Neural crest cell (in vitro differentiated cells): Measurements from ENCODE around the gene KCNIP4. TPM values are rescaled to one million over a fixed set of nuclear protein-coding genes. Genes with fewer than 3 reads are reported as not detected.

Source experiments
- DNase-seq: peaks from one replicate; pipeline ENCODE4 v3.0.0; 2021; ENCODE audit warnings: low read depth, mixed read lengths, low spot score
- H3K27ac Mint-ChIP-seq: one replicate; pipeline ENCODE4 v1.8.0; 2021; ENCODE audit warnings: mild to moderate bottlenecking, mixed read lengths; ENCODE audit not compliant: unreplicated experiment
- H3K27me3 Mint-ChIP-seq: 2 replicates; pipeline ENCODE4 v1.8.0; 2021; ENCODE audit warnings: low read depth, mild to moderate bottlenecking, mixed read lengths
- H3K36me3 Mint-ChIP-seq: 2 replicates; pipeline ENCODE4 v1.8.0; 2021; ENCODE audit warnings: low read depth, mild to moderate bottlenecking, mixed read lengths
- H3K4me1 Mint-ChIP-seq: 2 replicates; pipeline ENCODE4 v1.8.0; 2021; ENCODE audit warnings: mixed read lengths
- H3K4me3 Mint-ChIP-seq: one replicate; pipeline ENCODE4 v1.8.0; 2021; ENCODE audit warnings: mild to moderate bottlenecking, mixed read lengths
- H3K9me3 Mint-ChIP-seq: 2 replicates; pipeline ENCODE4 v1.8.0; 2021; ENCODE audit warnings: mixed read lengths
- total RNA-seq: library from RNA; stranded (reverse); gene quantifications from 2 replicates; pipeline ENCODE4 v1.2.1, GENCODE V29; 2021
- TF ChIP-seq, protein P1 (sequence below): fragments of 200-600 bp; sonication (generic); conservative IDR thresholded peaks from 2 replicates; pipeline ENCODE4 v1.5.0; 2021; ENCODE audit warnings: antibody characterized with exemption, mild to moderate bottlenecking

KCNIP4 gene
- total RNA-seq, 1 donor from 2014 or later: 0.33 TPM

DNA sequence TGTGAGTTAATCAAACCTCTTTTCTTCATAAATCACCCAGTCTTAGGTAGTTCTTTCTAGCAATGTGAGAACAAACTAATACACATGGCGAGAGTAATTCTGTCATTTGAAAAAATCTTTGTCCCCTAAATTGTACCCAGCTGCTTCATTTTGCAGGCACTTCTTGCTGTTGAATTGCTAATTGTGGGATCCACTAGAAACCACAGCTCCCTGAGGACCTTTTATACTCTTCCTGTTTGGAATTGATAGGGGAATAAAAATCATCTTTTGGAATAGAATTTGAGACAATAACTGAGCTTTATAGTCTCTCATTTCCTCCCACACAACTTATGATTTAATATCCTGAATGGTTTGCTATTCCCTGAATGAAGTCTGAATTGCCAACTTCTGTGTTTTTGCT, 1078.1 kb downstream of the KCNIP4 start:
- no peak for DNase-seq
- H3K36me3 Mint-ChIP-seq: no peaks in the 10 kb centered on the region
- no peak overlapping the region for H3K27ac Mint-ChIP-seq
- no peaks in the 10 kb centered on the region for H3K4me1 Mint-ChIP-seq
- H3K9me3 Mint-ChIP-seq: no peaks in the 10 kb centered on the region
- TF ChIP-seq, protein P1, sequence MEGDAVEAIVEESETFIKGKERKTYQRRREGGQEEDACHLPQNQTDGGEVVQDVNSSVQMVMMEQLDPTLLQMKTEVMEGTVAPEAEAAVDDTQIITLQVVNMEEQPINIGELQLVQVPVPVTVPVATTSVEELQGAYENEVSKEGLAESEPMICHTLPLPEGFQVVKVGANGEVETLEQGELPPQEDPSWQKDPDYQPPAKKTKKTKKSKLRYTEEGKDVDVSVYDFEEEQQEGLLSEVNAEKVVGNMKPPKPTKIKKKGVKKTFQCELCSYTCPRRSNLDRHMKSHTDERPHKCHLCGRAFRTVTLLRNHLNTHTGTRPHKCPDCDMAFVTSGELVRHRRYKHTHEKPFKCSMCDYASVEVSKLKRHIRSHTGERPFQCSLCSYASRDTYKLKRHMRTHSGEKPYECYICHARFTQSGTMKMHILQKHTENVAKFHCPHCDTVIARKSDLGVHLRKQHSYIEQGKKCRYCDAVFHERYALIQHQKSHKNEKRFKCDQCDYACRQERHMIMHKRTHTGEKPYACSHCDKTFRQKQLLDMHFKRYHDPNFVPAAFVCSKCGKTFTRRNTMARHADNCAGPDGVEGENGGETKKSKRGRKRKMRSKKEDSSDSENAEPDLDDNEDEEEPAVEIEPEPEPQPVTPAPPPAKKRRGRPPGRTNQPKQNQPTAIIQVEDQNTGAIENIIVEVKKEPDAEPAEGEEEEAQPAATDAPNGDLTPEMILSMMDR: no peak
- peaks cover 17% of the 10 kb centered on the region for H3K27me3 Mint-ChIP-seq
- H3K4me3 Mint-ChIP-seq: no peak overlapping the region

DNA sequence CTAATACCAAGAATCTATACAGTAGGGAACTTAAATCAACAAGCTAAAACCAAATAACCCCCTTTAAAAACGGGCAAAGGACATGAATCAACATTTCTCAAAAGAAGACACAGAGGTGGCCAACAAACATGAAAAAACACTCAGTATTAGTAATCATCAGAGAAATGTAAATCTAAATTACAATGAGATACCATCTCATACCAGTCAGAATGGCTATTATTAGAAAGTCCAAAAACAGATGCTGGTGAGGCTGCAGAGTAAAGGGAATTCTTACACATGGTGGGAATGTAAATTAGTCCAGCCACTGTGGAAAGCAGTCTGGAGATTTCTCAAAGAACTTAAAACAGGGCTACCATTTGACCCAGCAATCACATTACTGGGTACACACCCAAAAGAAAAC, 1080.5 kb downstream of the KCNIP4 start:
- no peaks in the 10 kb centered on the region for H3K36me3 Mint-ChIP-seq
- DNase-seq: no peak
- peaks cover 4% of the 10 kb centered on the region for H3K9me3 Mint-ChIP-seq
- H3K4me3 Mint-ChIP-seq: no peak overlapping the region
- TF ChIP-seq, protein P1: no peak
- no peak overlapping the region for H3K27ac Mint-ChIP-seq
- H3K4me1 Mint-ChIP-seq: no peaks in the 10 kb centered on the region
- H3K27me3 Mint-ChIP-seq: peaks cover 13% of the 10 kb centered on the region

DNA sequence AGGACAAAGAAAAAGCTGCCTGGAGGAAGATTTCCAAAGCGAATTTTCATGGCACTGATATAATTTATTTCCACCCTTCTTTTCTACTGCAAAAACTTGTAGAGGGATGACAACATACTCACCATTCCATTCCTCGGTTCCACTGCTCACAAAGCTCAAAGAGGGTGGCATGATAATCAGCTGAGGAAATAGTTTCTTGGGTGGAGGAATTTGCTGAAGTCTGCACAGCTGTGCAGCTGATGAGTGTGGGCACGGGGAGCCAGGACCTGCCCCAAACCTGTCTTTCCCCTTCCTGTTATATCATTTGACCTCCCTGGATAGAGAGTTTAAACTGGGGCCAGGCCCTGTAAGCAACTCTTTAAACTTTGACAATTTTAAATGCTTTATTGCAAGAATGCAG, 1087.7 kb downstream of the KCNIP4 start:
- no peak overlapping the region for H3K4me3 Mint-ChIP-seq
- DNase-seq: no peak
- no peak overlapping the region for H3K27ac Mint-ChIP-seq
- H3K4me1 Mint-ChIP-seq: no peaks in the 10 kb centered on the region
- no peaks in the 10 kb centered on the region for H3K36me3 Mint-ChIP-seq
- peaks cover 14% of the 10 kb centered on the region for H3K9me3 Mint-ChIP-seq
- peaks cover 3% of the 10 kb centered on the region for H3K27me3 Mint-ChIP-seq
- TF ChIP-seq, protein P1: no peak

DNA sequence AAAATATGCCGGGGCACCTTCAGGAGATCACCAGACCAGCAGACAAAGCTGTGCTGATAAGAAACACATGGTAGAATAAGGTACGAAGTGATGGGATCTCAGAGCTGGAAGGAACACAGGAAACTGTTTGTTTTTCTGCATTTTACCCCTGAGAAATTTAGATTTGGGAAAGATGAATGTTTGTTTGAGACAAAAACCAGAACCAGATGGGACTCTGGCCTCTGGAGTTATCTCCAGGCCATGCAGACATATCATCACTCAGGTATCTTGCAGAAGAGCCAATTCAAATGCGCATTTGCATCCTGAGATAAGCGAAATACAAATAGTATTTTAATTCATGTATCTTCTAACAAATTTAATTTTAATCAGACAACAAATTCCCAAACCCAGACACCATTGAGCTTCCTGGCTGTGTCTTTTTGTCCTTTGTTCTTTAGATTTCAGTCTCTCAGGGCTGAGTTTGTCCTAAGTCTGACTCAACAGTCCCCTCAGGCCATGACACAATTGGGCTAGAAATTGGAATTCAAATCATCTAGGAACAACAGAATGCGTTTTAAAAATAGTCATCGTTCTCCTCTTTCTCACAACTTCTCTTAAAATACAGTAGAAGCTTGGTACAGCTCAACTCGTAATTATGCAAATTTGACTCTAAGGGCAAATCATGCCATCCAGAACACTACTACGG, 1089.3 kb downstream of the KCNIP4 start:
- H3K4me1 Mint-ChIP-seq: no peaks in the 10 kb centered on the region
- peaks cover 2% of the 10 kb centered on the region for H3K27me3 Mint-ChIP-seq
- DNase-seq: no peak
- H3K4me3 Mint-ChIP-seq: no peak overlapping the region
- H3K27ac Mint-ChIP-seq: no peak overlapping the region
- H3K36me3 Mint-ChIP-seq: no peaks in the 10 kb centered on the region
- peaks cover 16% of the 10 kb centered on the region for H3K9me3 Mint-ChIP-seq
- TF ChIP-seq, protein P1: no peak

DNA sequence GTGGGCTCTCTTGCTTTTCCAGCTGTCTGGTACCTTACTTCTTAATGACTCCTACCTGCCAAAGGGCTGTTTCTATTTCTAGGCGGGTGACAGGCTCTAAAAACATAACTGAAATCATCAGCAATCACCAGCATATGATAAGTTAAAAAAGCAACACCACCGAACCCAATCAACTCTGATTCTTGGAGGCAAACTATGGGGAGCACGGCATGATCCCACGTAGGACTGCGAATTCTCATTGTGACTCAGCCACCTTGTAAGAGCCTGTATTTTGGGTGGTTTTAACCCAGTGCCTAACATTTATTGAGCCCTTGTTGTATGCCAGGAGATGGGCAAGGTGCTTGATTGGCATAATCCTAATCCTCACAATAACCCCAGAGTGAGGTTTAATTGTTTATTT, 1091.5 kb downstream of the KCNIP4 start:
- H3K27ac Mint-ChIP-seq: no peak overlapping the region
- TF ChIP-seq, protein P1: no peak
- H3K4me1 Mint-ChIP-seq: no peaks in the 10 kb centered on the region
- H3K27me3 Mint-ChIP-seq: peaks cover 7% of the 10 kb centered on the region
- no peak for DNase-seq
- H3K36me3 Mint-ChIP-seq: no peaks in the 10 kb centered on the region
- peaks cover 19% of the 10 kb centered on the region for H3K9me3 Mint-ChIP-seq
- H3K4me3 Mint-ChIP-seq: no peak overlapping the region
